Stimulated activated memory B cell treated with anti-CD40 and anti-IgM and Interleukin-4, amounts not matched to agents 10 μg/mL and 1 μg/mL and 100 μg/mL, for 72 hours (primary cell): ENCODE results near the gene DLG2.

Source experiments
- ATAC-seq: fragments of 150-1000 bp; cut with Tn5 transposase; 2 replicates; pipeline ENCODE4 v1.10.0; 2021
- H3K27ac Mint-ChIP-seq: one replicate; pipeline ENCODE4 v1.8.0; 2022; ENCODE audit warnings: mild to moderate bottlenecking, mixed read lengths
- H3K27me3 Mint-ChIP-seq: one replicate; pipeline ENCODE4 v1.8.0; 2022; ENCODE audit warnings: mixed read lengths
- H3K36me3 Mint-ChIP-seq: one replicate; pipeline ENCODE4 v1.8.0; 2022; ENCODE audit warnings: mixed read lengths
- H3K4me1 Mint-ChIP-seq: one replicate; pipeline ENCODE4 v1.8.0; 2022; ENCODE audit warnings: mixed read lengths
- H3K4me3 Mint-ChIP-seq: one replicate; pipeline ENCODE4 v1.8.0; 2022; ENCODE audit warnings: mild to moderate bottlenecking, moderate library complexity, mixed read lengths
- H3K9me3 Mint-ChIP-seq: one replicate; pipeline ENCODE4 v1.8.0; 2022; ENCODE audit warnings: mixed read lengths

DLG2 gene

GRCh38 chr11:84924154-84924692, 702.9 kb downstream of the DLG2 start:
- ATAC-seq = no peak
- Mint-ChIP-seq H3K4me1 (peaks cover 11% of the 10 kb centered on the region), H3K27ac (no peak overlapping the region), H3K36me3 (no peaks in the 10 kb centered on the region), H3K9me3 (peaks cover 3% of the 10 kb centered on the region), H3K4me3 (no peak overlapping the region), H3K27me3 (peaks cover 12% of the 10 kb centered on the region)

DNA sequence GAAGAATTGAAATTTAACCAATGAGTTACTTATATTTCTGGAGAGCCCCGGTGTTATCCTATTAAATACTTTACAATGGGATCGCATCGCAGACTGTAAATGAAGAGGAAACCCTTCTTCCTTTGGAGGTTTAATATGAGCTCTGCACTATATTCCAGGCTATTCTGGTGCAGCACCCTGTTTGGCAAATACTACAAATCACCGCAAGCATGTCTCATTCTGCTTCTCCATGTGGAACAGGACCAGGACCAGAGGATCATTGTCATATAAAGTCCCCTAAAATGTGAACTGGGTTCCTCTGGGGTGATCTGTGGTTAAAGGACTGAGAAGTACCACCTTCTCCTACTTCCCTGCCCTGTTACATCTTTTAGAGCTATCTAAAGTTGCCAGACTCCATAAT, 703.7 kb downstream of the DLG2 start:
- no peak overlapping the region for H3K4me3 Mint-ChIP-seq
- ATAC-seq = no peak
- H3K36me3 Mint-ChIP-seq = no peaks in the 10 kb centered on the region
- peaks cover 11% of the 10 kb centered on the region for H3K4me1 Mint-ChIP-seq
- peaks cover 3% of the 10 kb centered on the region for H3K9me3 Mint-ChIP-seq
- peaks cover 12% of the 10 kb centered on the region for H3K27me3 Mint-ChIP-seq
- no peak overlapping the region for H3K27ac Mint-ChIP-seq

DNA sequence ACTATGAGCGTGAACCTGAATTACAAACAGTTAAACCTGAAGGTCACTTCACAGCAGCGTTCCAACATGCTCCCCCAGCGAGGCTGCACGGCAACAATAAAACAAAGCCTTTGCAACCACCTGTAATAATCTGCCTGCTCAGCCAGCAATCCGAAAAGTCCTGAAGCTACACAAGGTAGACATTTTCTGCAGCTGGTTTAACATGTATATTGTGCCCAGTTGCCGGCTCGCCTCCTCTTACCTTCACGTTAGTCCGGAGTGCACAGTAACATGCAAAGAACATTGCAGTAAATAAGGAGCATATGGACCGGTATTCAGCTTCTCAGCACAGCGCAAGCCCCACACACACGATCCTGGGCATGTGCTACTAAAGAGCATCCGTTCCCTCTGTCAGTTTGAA, 704.3 kb downstream of the DLG2 start:
- Mint-ChIP-seq H3K27me3 (peaks cover 12% of the 10 kb centered on the region), H3K27ac (no peak overlapping the region), H3K9me3 (peaks cover 3% of the 10 kb centered on the region), H3K4me3 (peak overlapping the region; percentile 48), H3K36me3 (no peaks in the 10 kb centered on the region), H3K4me1 (peaks cover 11% of the 10 kb centered on the region)
- ATAC-seq = peak; percentile 34

DNA sequence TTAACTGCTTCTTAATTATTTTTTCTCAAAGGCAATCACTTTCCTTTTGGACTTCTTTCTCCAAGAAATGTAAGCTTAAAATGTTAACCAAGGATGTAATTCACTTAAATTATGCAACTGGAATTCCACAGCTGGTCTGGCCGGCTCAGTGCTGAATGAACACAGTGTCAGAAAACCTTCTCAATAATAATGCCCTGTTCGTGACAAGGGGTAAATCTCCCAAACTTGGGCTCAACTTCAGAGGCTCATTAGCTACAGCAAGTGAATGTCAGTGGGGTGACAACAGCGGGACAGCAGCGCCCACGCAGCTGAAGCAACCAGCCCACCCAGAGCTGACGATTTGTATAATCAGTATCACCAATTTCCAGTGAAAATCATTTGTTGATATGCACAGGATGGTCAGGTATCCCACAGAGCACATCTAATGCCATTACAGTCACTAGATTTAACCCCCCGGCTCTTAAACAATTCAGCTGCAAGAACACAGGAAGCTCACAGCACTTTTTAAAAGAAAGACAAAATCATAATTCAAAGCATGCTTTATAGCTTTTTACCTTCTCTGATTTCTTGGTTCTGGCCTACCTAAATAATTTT, 704.8 kb downstream of the DLG2 start:
- ATAC-seq = no peak
- H3K27me3 Mint-ChIP-seq = peaks cover 12% of the 10 kb centered on the region

GRCh38 chr11:84914511-84914910, 712.6 kb downstream of the DLG2 start:
- Mint-ChIP-seq H3K27me3 (no peaks in the 10 kb centered on the region), H3K4me3 (no peak overlapping the region), H3K27ac (no peak overlapping the region), H3K9me3 (peaks cover 6% of the 10 kb centered on the region), H3K36me3 (no peaks in the 10 kb centered on the region), H3K4me1 (no peaks in the 10 kb centered on the region)
- no peak for ATAC-seq

More for the DNA sequence above, 704.8 kb downstream of the DLG2 start:
- peaks cover 3% of the 10 kb centered on the region for H3K9me3 Mint-ChIP-seq
- peaks cover 11% of the 10 kb centered on the region for H3K4me1 Mint-ChIP-seq
- peak overlapping the region; percentile 48 for H3K4me3 Mint-ChIP-seq
- H3K27ac Mint-ChIP-seq = no peak overlapping the region
- H3K36me3 Mint-ChIP-seq = no peaks in the 10 kb centered on the region

DNA sequence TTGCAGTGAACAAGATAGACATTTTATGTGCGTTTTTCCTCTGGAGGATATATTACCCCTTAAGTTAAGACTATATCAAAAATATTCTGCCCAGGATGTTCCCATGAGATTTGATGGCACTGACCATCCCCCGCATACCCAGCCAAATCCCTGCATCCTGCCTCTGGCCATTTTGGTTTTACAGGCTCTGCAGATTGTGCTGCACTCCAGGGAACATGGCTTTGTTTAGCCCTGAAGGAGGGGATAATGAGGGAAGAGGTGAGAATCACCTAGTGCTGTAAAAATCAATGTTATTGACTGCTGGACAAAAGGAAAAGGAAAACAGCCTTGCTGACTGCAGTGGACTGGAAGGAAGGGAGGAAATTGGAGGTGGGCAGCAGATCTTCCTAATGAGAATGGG, 717.4 kb downstream of the DLG2 start:
- H3K27ac Mint-ChIP-seq = no peak overlapping the region
- no peaks in the 10 kb centered on the region for H3K4me1 Mint-ChIP-seq
- H3K27me3 Mint-ChIP-seq = no peaks in the 10 kb centered on the region
- ATAC-seq = no peak
- no peaks in the 10 kb centered on the region for H3K9me3 Mint-ChIP-seq
- no peaks in the 10 kb centered on the region for H3K36me3 Mint-ChIP-seq
- H3K4me3 Mint-ChIP-seq = no peak overlapping the region

DNA sequence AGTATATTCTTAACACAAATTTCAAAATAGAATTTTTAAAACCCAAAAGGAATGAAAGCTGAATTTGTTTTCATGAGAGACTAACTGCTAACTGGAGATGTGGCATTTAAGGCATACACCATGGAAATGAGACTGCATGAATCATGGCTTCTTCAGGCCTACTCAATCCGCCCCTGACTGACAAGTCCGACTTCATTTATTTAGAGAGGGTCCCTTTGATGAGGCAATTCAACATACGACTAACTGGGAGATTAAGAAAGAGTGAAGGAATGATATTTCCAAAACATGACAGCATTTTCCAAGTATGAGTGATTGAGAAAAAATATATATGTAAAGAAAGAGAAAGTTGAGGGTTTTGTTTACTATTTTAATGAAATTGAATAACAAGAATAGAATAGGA, 720.1 kb downstream of the DLG2 start:
- no peak overlapping the region for H3K27ac Mint-ChIP-seq
- no peak overlapping the region for H3K4me3 Mint-ChIP-seq
- ATAC-seq = no peak
- no peaks in the 10 kb centered on the region for H3K27me3 Mint-ChIP-seq
- no peaks in the 10 kb centered on the region for H3K4me1 Mint-ChIP-seq
- no peaks in the 10 kb centered on the region for H3K9me3 Mint-ChIP-seq
- H3K36me3 Mint-ChIP-seq = no peaks in the 10 kb centered on the region

DNA sequence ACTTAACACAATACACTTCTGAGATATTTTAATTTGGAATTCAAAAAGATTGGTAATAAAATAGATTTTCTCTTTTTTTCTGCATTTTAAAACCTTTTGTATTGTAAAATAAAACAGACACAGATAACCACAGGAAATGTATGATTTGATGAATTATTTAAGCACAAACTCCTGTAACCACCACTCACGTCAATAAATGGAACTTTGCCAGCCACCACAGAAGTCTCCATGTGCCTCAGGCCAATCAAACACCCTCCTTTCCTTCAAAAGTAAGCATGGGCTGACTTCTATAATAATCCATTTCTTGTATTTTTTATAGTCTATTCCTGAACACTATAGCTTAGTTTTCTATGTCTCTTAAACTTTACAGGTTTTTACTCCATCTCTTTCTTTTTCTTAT, 721.7 kb downstream of the DLG2 start:
- Mint-ChIP-seq H3K9me3 (no peaks in the 10 kb centered on the region), H3K4me3 (no peak overlapping the region), H3K27ac (no peak overlapping the region), H3K27me3 (no peaks in the 10 kb centered on the region), H3K4me1 (no peaks in the 10 kb centered on the region), H3K36me3 (no peaks in the 10 kb centered on the region)
- ATAC-seq = no peak

- Mint-ChIP-seq H3K27ac (no peak overlapping the region), H3K9me3 (no peaks in the 10 kb centered on the region), H3K4me3 (no peak overlapping the region), H3K4me1 (no peaks in the 10 kb centered on the region), H3K36me3 (no peaks in the 10 kb centered on the region), H3K27me3 (no peaks in the 10 kb centered on the region)
- no peak for ATAC-seq
These were observed 724.7 kb downstream of the DLG2 start for GRCh38 chr11:84902445-84902844.

- Mint-ChIP-seq H3K4me3 (no peak overlapping the region), H3K27me3 (no peaks in the 10 kb centered on the region), H3K4me1 (no peaks in the 10 kb centered on the region), H3K27ac (no peak overlapping the region), H3K36me3 (no peaks in the 10 kb centered on the region), H3K9me3 (no peaks in the 10 kb centered on the region)
- ATAC-seq = no peak
These were observed 725.2 kb downstream of the DLG2 start for GRCh38 chr11:84901991-84902390.

GRCh38 chr11:84899740-84900139, 727.4 kb downstream of the DLG2 start:
- H3K9me3 Mint-ChIP-seq = no peaks in the 10 kb centered on the region
- H3K4me1 Mint-ChIP-seq = no peaks in the 10 kb centered on the region
- no peaks in the 10 kb centered on the region for H3K27me3 Mint-ChIP-seq
- ATAC-seq = no peak
- no peaks in the 10 kb centered on the region for H3K36me3 Mint-ChIP-seq
- H3K4me3 Mint-ChIP-seq = no peak overlapping the region
- H3K27ac Mint-ChIP-seq = no peak overlapping the region

DNA sequence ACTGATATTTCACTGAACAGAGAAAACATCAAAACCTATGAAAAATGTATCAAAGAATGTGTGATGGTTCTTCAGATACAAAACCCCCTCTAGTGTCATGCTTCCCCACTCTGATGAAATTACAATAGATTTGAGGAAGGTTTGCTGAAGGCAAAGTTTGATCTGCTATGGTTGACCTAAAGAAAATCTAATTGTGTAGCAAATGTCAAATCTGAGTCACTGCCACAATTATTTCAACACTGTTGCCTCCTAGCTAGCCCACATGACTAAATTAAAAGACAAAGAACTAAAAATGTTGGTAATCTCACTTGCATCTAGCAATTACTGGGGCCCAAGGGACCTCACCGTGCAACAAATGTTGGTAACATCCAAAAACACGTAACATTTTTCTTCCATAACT, 728.0 kb downstream of the DLG2 start:
- no peak for ATAC-seq
- no peaks in the 10 kb centered on the region for H3K36me3 Mint-ChIP-seq
- no peak overlapping the region for H3K27ac Mint-ChIP-seq
- no peak overlapping the region for H3K4me3 Mint-ChIP-seq
- H3K4me1 Mint-ChIP-seq = no peaks in the 10 kb centered on the region
- no peaks in the 10 kb centered on the region for H3K9me3 Mint-ChIP-seq
- no peaks in the 10 kb centered on the region for H3K27me3 Mint-ChIP-seq

- Mint-ChIP-seq H3K27me3 (no peaks in the 10 kb centered on the region), H3K36me3 (no peaks in the 10 kb centered on the region), H3K9me3 (no peaks in the 10 kb centered on the region), H3K27ac (no peak overlapping the region), H3K4me3 (no peak overlapping the region), H3K4me1 (no peaks in the 10 kb centered on the region)
- ATAC-seq = no peak
These were observed 732.5 kb downstream of the DLG2 start for GRCh38 chr11:84894666-84895065.

- Mint-ChIP-seq H3K9me3 (no peaks in the 10 kb centered on the region), H3K36me3 (no peaks in the 10 kb centered on the region), H3K4me3 (no peak overlapping the region), H3K4me1 (no peaks in the 10 kb centered on the region), H3K27me3 (no peaks in the 10 kb centered on the region), H3K27ac (no peak overlapping the region)
- ATAC-seq = no peak
These were observed 736.5 kb downstream of the DLG2 start for GRCh38 chr11:84890676-84891075.

DNA sequence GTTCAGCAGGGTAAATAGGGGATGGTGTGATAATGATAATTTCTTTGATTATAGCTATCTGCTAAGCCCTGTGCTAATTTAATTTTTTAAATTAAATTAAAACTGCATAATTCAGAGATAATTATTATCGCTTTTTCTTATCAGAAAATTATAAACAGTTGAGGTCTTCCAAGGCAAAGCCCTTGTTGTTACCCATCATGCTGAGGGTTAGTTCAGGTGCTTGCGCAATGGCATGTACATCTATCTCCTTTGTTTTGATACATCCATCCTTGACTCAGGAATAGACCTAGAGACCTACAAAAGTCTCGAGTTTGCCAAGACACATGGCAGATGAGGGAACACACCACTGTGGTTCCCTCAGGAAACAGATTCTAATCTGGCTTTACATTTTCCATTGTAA, 737.6 kb downstream of the DLG2 start:
- H3K4me1 Mint-ChIP-seq = no peaks in the 10 kb centered on the region
- no peaks in the 10 kb centered on the region for H3K36me3 Mint-ChIP-seq
- H3K27me3 Mint-ChIP-seq = no peaks in the 10 kb centered on the region
- no peak overlapping the region for H3K4me3 Mint-ChIP-seq
- no peaks in the 10 kb centered on the region for H3K9me3 Mint-ChIP-seq
- ATAC-seq = no peak
- no peak overlapping the region for H3K27ac Mint-ChIP-seq

GRCh38 chr11:84887055-84887629, 740.0 kb downstream of the DLG2 start:
- no peaks in the 10 kb centered on the region for H3K36me3 Mint-ChIP-seq
- no peak overlapping the region for H3K4me3 Mint-ChIP-seq
- H3K27me3 Mint-ChIP-seq = no peaks in the 10 kb centered on the region
- no peak for ATAC-seq
- no peaks in the 10 kb centered on the region for H3K4me1 Mint-ChIP-seq
- no peaks in the 10 kb centered on the region for H3K9me3 Mint-ChIP-seq
- no peak overlapping the region for H3K27ac Mint-ChIP-seq
